Caco-2 (cell line): ENCODE data around the gene FAM229A. TPM values are rescaled to one million over a fixed set of nuclear protein-coding genes. Genes with fewer than 3 reads are reported as not detected.

Source experiments
- BruUV-seq: library from RNA; stranded (reverse); fragments of 400-500 nt; replicated peaks from 2 replicates; lab custom pipeline; 2021; lab: Mats Ljungman, UMichigan
- CTCF ChIA-PET: fragments of 300-600 bp; sonication (Branson Sonifier 250); formaldehyde crosslinking; loops from one replicate; lab custom pipeline; 2022; ENCODE audit warnings: antibody characterized with exemption; lab: Charles Lee
- POLR2A ChIA-PET: fragments of 300-600 bp; sonication (Branson Sonifier 250); formaldehyde crosslinking; loops from one replicate; lab custom pipeline; 2022; ENCODE audit warnings: antibody characterized with exemption; lab: Charles Lee
- DNase-seq, 2 experiments: peaks; one replicate each; pipeline versions ENCODE4 v3.0.0 to v3.0.0-alpha.2; 2020 to 2022
- H3K27me3 ChIP-seq: replicated peaks from 2 replicates; pipeline ENCODE4 v1.6.0; 2011; ENCODE audit warnings: low read length; ENCODE audit not compliant: control insufficient read depth, insufficient read depth
- H3K36me3 ChIP-seq: 2 replicates; pipeline ENCODE4 v1.5.1; 2011; ENCODE audit warnings: low read length; ENCODE audit not compliant: control insufficient read depth, insufficient read depth
- H3K4me1 ChIP-seq: fragments of 250-450 bp; sonication (Bioruptor Pico); 2 replicates; pipeline ENCODE4 v1.5.1; 2020; ENCODE audit warnings: mild to moderate bottlenecking
- H3K4me3 ChIP-seq: 2 replicates; pipeline ENCODE4 v1.5.1; 2011; ENCODE audit warnings: low read depth, mild to moderate bottlenecking, control low read depth, low read length
- H3K9me3 ChIP-seq: fragments of 250-450 bp; sonication (Bioruptor Pico); 2 replicates; pipeline ENCODE4 v1.5.1; 2020; ENCODE audit warnings: mild to moderate bottlenecking, moderate library complexity
- H3K27ac Mint-ChIP-seq: one replicate; pipeline ENCODE4 v1.8.0; 2022; ENCODE audit warnings: mixed read lengths; ENCODE audit not compliant: unreplicated experiment
- H3K27me3 Mint-ChIP-seq: one replicate; pipeline ENCODE4 v1.8.0; 2022; ENCODE audit warnings: mixed read lengths; ENCODE audit not compliant: insufficient read depth, unreplicated experiment
- H3K36me3 Mint-ChIP-seq: one replicate; pipeline ENCODE4 v1.8.0; 2022; ENCODE audit warnings: mild to moderate bottlenecking, mixed read lengths; ENCODE audit not compliant: insufficient read depth, unreplicated experiment
- H3K4me1 Mint-ChIP-seq: one replicate; pipeline ENCODE4 v1.8.0; 2022; ENCODE audit warnings: low read depth, mixed read lengths; ENCODE audit not compliant: unreplicated experiment
- H3K4me3 Mint-ChIP-seq: one replicate; pipeline ENCODE4 v1.8.0; 2022; ENCODE audit warnings: mild to moderate bottlenecking, moderate library complexity, mixed read lengths; ENCODE audit not compliant: unreplicated experiment
- H3K9me3 Mint-ChIP-seq: one replicate; pipeline ENCODE4 v1.8.0; 2022; ENCODE audit warnings: mixed read lengths; ENCODE audit not compliant: unreplicated experiment
- CTCF ChIP-seq, 2 experiments: fragments of 200-600 bp in 1 of 2; IDR thresholded peaks; 1 replicate in 1 of 2; 2 replicates in 1 of 2; pipeline versions ENCODE4 v1.5.1 to v1.8.0; 2011 to 2022; ENCODE audit warnings: antibody characterized with exemption in 1 of 2, control low read depth in 1 of 2, inconsistent platforms in 1 of 2, low read depth in 1 of 2, low read length in 1 of 2, mild to moderate bottlenecking in 1 of 2, moderate library complexity in 1 of 2; ENCODE audit not compliant: insufficient read depth in 1 of 2, severe bottlenecking in 1 of 2, unreplicated experiment in 1 of 2
- intact Hi-C: fragments of 100-400 bp; cut with micrococcal nuclease; formaldehyde crosslinking; loops from one replicate; pipeline ENCODE4 v1.10.0; 2022; ENCODE audit not compliant: unreplicated experiment
- total RNA-seq: library from RNA; stranded (reverse); gene quantifications from 2 replicates; pipeline ENCODE4 v1.2.3, GENCODE V29; 2022

The FAM229A gene
- total RNA-seq, 1 experiment from 2014 or later = 2.6 TPM

- Mint-ChIP-seq H3K4me3 (peak overlapping the region; percentile 66), H3K27ac (peak overlapping the region; percentile 60), H3K9me3 (no peaks in the 10 kb centered on the region), H3K27me3 (no peaks in the 10 kb centered on the region), H3K4me1 (peaks cover 13% of the 10 kb centered on the region), H3K36me3 (peaks cover 8% of the 10 kb centered on the region)
- Histone ChIP-seq H3K27me3 (no peaks in the 10 kb centered on the region), H3K36me3 (no peaks in the 10 kb centered on the region; the same call in 1 of the 2 replicates), H3K4me3 (no peak overlapping the region), H3K9me3 (no peaks in the 10 kb centered on the region), H3K4me1 (peaks cover 14% of the 10 kb centered on the region)
- no peak for DNase-seq
- POLR2A ChIA-PET = no interaction called here
- CTCF ChIA-PET = no interaction called here
- intact Hi-C loops = loop anchor here (5.0 kb wide), 1 partner anchor 136 kb away; no protein-coding TSS in a partner anchor
- no TSS peak for BruUV-seq
- no peak for TF ChIP-seq CTCF (IDR thresholded peaks at IDR 0.05; ENCODE audit: insufficient read depth in 1 of 2, low read depth in 1 of 2, low read length in 1 of 2, severe bottlenecking in 1 of 2, unreplicated experiment in 1 of 2)
Observed at GRCh38 chr1:32353431-32353830, 8.9 kb downstream of the FAM229A start.

- peaks cover 13% of the 10 kb centered on the region for H3K4me1 Mint-ChIP-seq
- no peaks in the 10 kb centered on the region for H3K9me3 Mint-ChIP-seq
- peaks cover 8% of the 10 kb centered on the region for H3K36me3 Mint-ChIP-seq
- no peaks in the 10 kb centered on the region for H3K27me3 Mint-ChIP-seq
- H3K4me1 ChIP-seq = peaks cover 9% of the 10 kb centered on the region
- POLR2A ChIA-PET = interaction anchor here (2.6 kb wide), 1 partner anchor 17 kb away, joined by 17 read pairs; the partner anchor contains the start of gene MARCKSL1
- peak overlapping the region; percentile 60 for H3K27ac Mint-ChIP-seq
- H3K36me3 ChIP-seq = no peaks in the 10 kb centered on the region; the same call in 1 of the 2 replicates
- no peak for DNase-seq
- no peaks in the 10 kb centered on the region for H3K9me3 ChIP-seq
- no peak for TF ChIP-seq CTCF (IDR thresholded peaks at IDR 0.05; ENCODE audit: insufficient read depth in 1 of 2, low read depth in 1 of 2, low read length in 1 of 2, severe bottlenecking in 1 of 2, unreplicated experiment in 1 of 2)
- peak overlapping the region; percentile 75 for H3K4me3 Mint-ChIP-seq
- CTCF ChIA-PET = no interaction called here
- intact Hi-C loops = loop anchor here (5.0 kb wide), 1 partner anchor 136 kb away; no protein-coding TSS in a partner anchor
- BruUV-seq = no TSS peak
- H3K27me3 ChIP-seq = no peaks in the 10 kb centered on the region
- H3K4me3 ChIP-seq = no peak overlapping the region; the same call in 1 of the 2 replicates
Observed at GRCh38 chr1:32352831-32353383, 9.4 kb downstream of the FAM229A start.

- DNase-seq = no peak
- POLR2A ChIA-PET = interaction anchor here (1.0 to 2.6 kb wide), 2 partner anchors 16 to 42 kb away, joined by 5 to 17 read pairs; partner anchors contain the start of genes BSDC1 and MARCKSL1
- no peaks in the 10 kb centered on the region for H3K9me3 Mint-ChIP-seq
Observed at GRCh38 chr1:32352239-32352745, 10.0 kb downstream of the FAM229A start.

More at GRCh38 chr1:32352239-32352745, 10.0 kb downstream of the FAM229A start:
- Mint-ChIP-seq H3K27me3 (no peaks in the 10 kb centered on the region), H3K27ac (no peak overlapping the region), H3K36me3 (peaks cover 8% of the 10 kb centered on the region), H3K4me1 (peaks cover 13% of the 10 kb centered on the region), H3K4me3 (peak overlapping the region; percentile 75)
- BruUV-seq = TSS peak; percentile 39
- no peak for TF ChIP-seq CTCF (IDR thresholded peaks at IDR 0.05; ENCODE audit: insufficient read depth in 1 of 2, low read depth in 1 of 2, low read length in 1 of 2, severe bottlenecking in 1 of 2, unreplicated experiment in 1 of 2)
- Histone ChIP-seq H3K36me3 (no peaks in the 10 kb centered on the region; the same call in 1 of the 2 replicates), H3K4me3 (peak overlapping the region; percentile 59), H3K9me3 (no peaks in the 10 kb centered on the region), H3K27me3 (no peaks in the 10 kb centered on the region), H3K4me1 (peaks cover 4% of the 10 kb centered on the region; the same call in 1 of the 2 replicates)
- CTCF ChIA-PET = interaction anchor here (2.1 kb wide), 1 partner anchor 136 kb away, joined by 10 read pairs; no protein-coding TSS in a partner anchor
- intact Hi-C loops = loop anchor here (5.0 kb wide), 1 partner anchor 135 kb away; no protein-coding TSS in a partner anchor
